OCI-LY1 (cell line): ENCODE measurements around the gene PROM2.

ENCODE experiments used
- H2AFZ ChIP-seq: fragments of 200-600 bp; sonication (generic), shearing (Covaris generic); 2 replicates; pipeline ENCODE4 v1.6.0; 2014; ENCODE audit warnings: antibody characterized with exemption, mild to moderate bottlenecking, low read length
- H3F3A ChIP-seq: fragments of 200-600 bp; sonication (generic), shearing (Covaris generic); 2 replicates; pipeline ENCODE4 v1.6.0; 2014; ENCODE audit warnings: mild to moderate bottlenecking, antibody characterized with exemption, low read length, moderate library complexity; ENCODE audit not compliant: insufficient read depth
- H3K27ac ChIP-seq: fragments of 200-600 bp; sonication (generic); 2 replicates; pipeline ENCODE4 v1.5.1; 2014; ENCODE audit warnings: low read length, mixed run types, mild to moderate bottlenecking, low read depth; ENCODE audit not compliant: poor library complexity, severe bottlenecking
- H3K27me3 ChIP-seq: fragments of 200-600 bp; sonication (generic); 2 replicates; pipeline ENCODE4 v1.6.0; 2014; ENCODE audit warnings: antibody characterized with exemption, mild to moderate bottlenecking, low read length, moderate library complexity; ENCODE audit not compliant: insufficient read depth
- H3K36me3 ChIP-seq: fragments of 200-600 bp; sonication (generic); 2 replicates; pipeline ENCODE4 v1.6.1; 2014; ENCODE audit warnings: mild to moderate bottlenecking, antibody characterized with exemption, low read length, moderate library complexity, mixed read lengths; ENCODE audit not compliant: insufficient read depth
- H3K4me1 ChIP-seq: fragments of 200-600 bp; sonication (generic); 2 replicates; pipeline ENCODE4 v1.5.1; 2014; ENCODE audit warnings: mild to moderate bottlenecking, low read length, moderate library complexity; ENCODE audit not compliant: insufficient read depth, severe bottlenecking
- H3K4me2 ChIP-seq: fragments of 200-600 bp; sonication (generic), shearing (Covaris generic); 2 replicates; pipeline ENCODE4 v1.6.1; 2014; ENCODE audit warnings: low read length
- H3K4me3 ChIP-seq: fragments of 200-600 bp; sonication (generic); 2 replicates; pipeline ENCODE4 v1.5.1; 2014; ENCODE audit warnings: low read length, low read depth, mild to moderate bottlenecking, mixed read lengths; ENCODE audit not compliant: poor library complexity, severe bottlenecking
- H3K79me2 ChIP-seq: fragments of 200-600 bp; shearing (Covaris generic); 2 replicates; pipeline ENCODE4 v1.6.1; 2016; ENCODE audit warnings: mixed run types, low read length, mixed read lengths; ENCODE audit not compliant: insufficient read depth
- H3K9ac ChIP-seq: fragments of 200-600 bp; sonication (generic), shearing (Covaris generic); 2 replicates; pipeline ENCODE4 v1.6.1; 2014; ENCODE audit warnings: mild to moderate bottlenecking, low read length, mixed read lengths
- H3K9me2 ChIP-seq: fragments of 200-600 bp; sonication (generic), shearing (Covaris generic); 2 replicates; pipeline ENCODE4 v1.6.1; 2014; ENCODE audit warnings: low read depth, mild to moderate bottlenecking, low read length, mixed read lengths
- H3K9me3 ChIP-seq: fragments of 200-600 bp; shearing (Covaris generic); 2 replicates; pipeline ENCODE4 v1.6.1; 2014; ENCODE audit warnings: low read length, mixed read lengths
- H4K20me1 ChIP-seq: fragments of 200-600 bp; sonication (generic), shearing (Covaris generic); 2 replicates; pipeline ENCODE4 v1.6.0; 2016; ENCODE audit warnings: mild to moderate bottlenecking, low read length; ENCODE audit not compliant: insufficient read depth
- EZH2 ChIP-seq: fragments of 200-600 bp; sonication (generic), shearing (Covaris generic); IDR thresholded peaks from 2 replicates; pipeline ENCODE4 v1.8.0; 2017; ENCODE audit warnings: borderline replicate concordance, mixed run types, mild to moderate bottlenecking, antibody characterized with exemption, low read length, moderate library complexity, mixed read lengths
- TF ChIP-seq, protein P1 (sequence below): fragments of 200-600 bp; sonication (generic), shearing (Covaris generic); IDR thresholded peaks from 2 replicates; pipeline ENCODE4 v1.5.1; 2017; ENCODE audit warnings: mild to moderate bottlenecking, antibody characterized with exemption, low read length, moderate library complexity, mixed read lengths

Gene PROM2

GRCh38 chr2:95311815-95312542, 37.7 kb downstream of the PROM2 start:
- no peaks in the 10 kb centered on the region for H3F3A ChIP-seq
- no peaks in the 10 kb centered on the region for H4K20me1 ChIP-seq
- H3K4me3 ChIP-seq, result no peak overlapping the region
- H3K27ac ChIP-seq, result no peak overlapping the region
- no peaks in the 10 kb centered on the region for H3K36me3 ChIP-seq
- H3K27me3 ChIP-seq, result 0 out of 2 replicates have a peak, but pooled peaks cover 3% of the 10 kb centered on the region
- H3K9ac ChIP-seq, result no peak overlapping the region
- no peaks in the 10 kb centered on the region for H3K79me2 ChIP-seq
- H3K4me2 ChIP-seq, result no peak overlapping the region
- no peak overlapping the region for H2AFZ ChIP-seq
- no peaks in the 10 kb centered on the region for H3K9me3 ChIP-seq
- TF ChIP-seq EZH2, result no peak
- TF ChIP-seq, protein P1, sequence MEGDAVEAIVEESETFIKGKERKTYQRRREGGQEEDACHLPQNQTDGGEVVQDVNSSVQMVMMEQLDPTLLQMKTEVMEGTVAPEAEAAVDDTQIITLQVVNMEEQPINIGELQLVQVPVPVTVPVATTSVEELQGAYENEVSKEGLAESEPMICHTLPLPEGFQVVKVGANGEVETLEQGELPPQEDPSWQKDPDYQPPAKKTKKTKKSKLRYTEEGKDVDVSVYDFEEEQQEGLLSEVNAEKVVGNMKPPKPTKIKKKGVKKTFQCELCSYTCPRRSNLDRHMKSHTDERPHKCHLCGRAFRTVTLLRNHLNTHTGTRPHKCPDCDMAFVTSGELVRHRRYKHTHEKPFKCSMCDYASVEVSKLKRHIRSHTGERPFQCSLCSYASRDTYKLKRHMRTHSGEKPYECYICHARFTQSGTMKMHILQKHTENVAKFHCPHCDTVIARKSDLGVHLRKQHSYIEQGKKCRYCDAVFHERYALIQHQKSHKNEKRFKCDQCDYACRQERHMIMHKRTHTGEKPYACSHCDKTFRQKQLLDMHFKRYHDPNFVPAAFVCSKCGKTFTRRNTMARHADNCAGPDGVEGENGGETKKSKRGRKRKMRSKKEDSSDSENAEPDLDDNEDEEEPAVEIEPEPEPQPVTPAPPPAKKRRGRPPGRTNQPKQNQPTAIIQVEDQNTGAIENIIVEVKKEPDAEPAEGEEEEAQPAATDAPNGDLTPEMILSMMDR, result no peak
- H3K9me2 ChIP-seq, result no peaks in the 10 kb centered on the region
- H3K4me1 ChIP-seq, result no peaks in the 10 kb centered on the region

DNA sequence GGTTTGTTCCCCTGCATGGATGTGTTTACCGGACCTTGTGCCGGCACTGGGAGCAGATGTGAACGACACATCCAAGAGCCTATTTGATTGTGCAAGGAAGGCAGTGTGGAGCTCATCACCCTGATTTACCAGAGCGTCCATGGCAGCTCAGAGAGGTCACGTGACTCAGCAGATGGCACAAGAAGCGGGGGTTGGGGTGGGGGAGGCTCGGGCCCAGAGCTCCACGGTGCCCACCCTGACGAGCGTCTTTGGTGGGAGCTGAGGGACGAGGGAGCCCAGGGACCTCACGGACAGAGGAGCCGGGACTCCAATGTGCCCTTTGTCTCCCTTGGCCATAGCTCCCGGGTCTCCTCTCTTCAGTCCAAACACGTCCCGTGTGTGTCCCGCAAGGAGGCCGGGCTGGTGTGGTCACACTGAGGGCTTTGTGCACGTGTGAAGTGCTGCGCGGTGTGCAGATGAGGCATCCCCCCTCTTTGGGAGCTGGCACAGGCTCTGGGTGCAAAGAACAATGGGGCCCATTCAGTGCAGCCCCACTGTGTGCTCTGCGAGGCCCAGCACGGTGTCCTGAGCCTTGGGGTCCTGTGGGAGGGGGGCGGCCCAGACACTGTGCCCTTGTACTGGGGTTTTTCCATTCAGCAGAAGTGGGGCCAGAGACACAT, 38.4 kb downstream of the PROM2 start:
- H3K9me2 ChIP-seq, result no peaks in the 10 kb centered on the region
- H3K36me3 ChIP-seq, result no peaks in the 10 kb centered on the region
- H3K4me2 ChIP-seq, result no peak overlapping the region
- no peaks in the 10 kb centered on the region for H3F3A ChIP-seq
- H3K4me1 ChIP-seq, result no peaks in the 10 kb centered on the region
- H4K20me1 ChIP-seq, result no peaks in the 10 kb centered on the region
- H3K9ac ChIP-seq, result no peak overlapping the region
- no peaks in the 10 kb centered on the region for H3K79me2 ChIP-seq
- no peaks in the 10 kb centered on the region for H3K9me3 ChIP-seq
- H3K27me3 ChIP-seq, result 0 out of 2 replicates have a peak, but pooled peaks cover 3% of the 10 kb centered on the region
- TF ChIP-seq, protein P1, result no peak
- no peak for TF ChIP-seq EZH2
- no peak overlapping the region for H3K4me3 ChIP-seq
- H3K27ac ChIP-seq, result no peak overlapping the region
- H2AFZ ChIP-seq, result no peak overlapping the region

DNA sequence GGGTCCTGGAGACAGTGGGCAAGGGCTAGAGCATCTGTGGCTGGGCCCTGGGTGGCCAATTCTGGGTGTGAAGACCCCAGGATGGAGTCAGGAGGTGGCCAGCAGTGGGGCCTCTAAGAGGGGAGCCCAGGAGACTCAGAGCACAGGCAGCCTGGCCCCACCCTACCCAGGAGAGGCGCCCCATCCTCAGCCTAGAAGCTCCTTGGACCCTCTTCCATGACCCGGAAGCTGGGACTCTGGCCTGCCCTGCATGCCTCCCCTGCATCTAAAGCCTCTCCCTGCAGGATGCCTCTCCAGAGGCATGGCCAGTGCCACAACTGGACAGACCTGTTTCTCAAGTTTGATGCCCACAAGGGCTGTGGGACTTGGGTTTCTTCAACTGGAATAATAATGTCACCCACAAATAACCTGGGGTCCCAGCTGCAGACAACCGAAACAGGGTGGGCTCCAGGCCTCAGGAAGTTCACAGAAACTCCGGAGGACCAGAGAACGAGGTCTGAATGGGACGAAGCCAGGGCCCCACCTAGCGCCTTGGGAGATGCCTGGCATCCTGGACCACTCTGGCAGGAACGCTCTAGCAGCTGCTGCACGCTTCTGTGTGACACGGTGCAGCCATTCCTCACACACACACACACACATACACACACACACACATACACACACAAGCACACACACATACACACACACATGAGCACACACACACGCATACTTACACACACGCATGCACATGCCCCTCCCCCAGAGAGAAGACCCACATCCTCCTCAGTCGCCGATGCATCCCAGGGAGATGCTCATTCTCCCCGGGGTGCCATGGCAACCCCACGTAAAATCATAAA, 39.3 kb downstream of the PROM2 start:
- Histone ChIP-seq H3K79me2 (no peaks in the 10 kb centered on the region), H3K9me3 (no peaks in the 10 kb centered on the region), H3K27ac (no peak overlapping the region), H3K4me1 (no peaks in the 10 kb centered on the region), H3F3A (no peaks in the 10 kb centered on the region), H3K9me2 (no peaks in the 10 kb centered on the region), H3K9ac (no peak overlapping the region), H2AFZ (no peak overlapping the region), H3K4me3 (no peak overlapping the region), H4K20me1 (no peaks in the 10 kb centered on the region), H3K36me3 (no peaks in the 10 kb centered on the region), H3K4me2 (no peak overlapping the region), H3K27me3 (0 out of 2 replicates have a peak, but pooled peaks cover 3% of the 10 kb centered on the region)
- TF ChIP-seq, protein P1, result no peak
- TF ChIP-seq EZH2, result no peak
